GM12892 (cell line): ENCODE measurements around the gene OXSR1.

Experiments used
- POLR2A ChIP-seq: IDR thresholded peaks from 2 replicates; pipeline ENCODE4 v1.6.1; 2011; ENCODE audit warnings: low read depth, low read length, control low read depth
- POLR2AphosphoS5 ChIP-seq: IDR thresholded peaks from 2 replicates; pipeline ENCODE4 v1.6.1; 2011; ENCODE audit warnings: low read depth, low read length, control low read depth
- TAF1 ChIP-seq: IDR thresholded peaks from 2 replicates; pipeline ENCODE4 v1.6.1; 2011; ENCODE audit warnings: low read depth, mild to moderate bottlenecking, control low read depth, low read length, borderline replicate concordance

DNA sequence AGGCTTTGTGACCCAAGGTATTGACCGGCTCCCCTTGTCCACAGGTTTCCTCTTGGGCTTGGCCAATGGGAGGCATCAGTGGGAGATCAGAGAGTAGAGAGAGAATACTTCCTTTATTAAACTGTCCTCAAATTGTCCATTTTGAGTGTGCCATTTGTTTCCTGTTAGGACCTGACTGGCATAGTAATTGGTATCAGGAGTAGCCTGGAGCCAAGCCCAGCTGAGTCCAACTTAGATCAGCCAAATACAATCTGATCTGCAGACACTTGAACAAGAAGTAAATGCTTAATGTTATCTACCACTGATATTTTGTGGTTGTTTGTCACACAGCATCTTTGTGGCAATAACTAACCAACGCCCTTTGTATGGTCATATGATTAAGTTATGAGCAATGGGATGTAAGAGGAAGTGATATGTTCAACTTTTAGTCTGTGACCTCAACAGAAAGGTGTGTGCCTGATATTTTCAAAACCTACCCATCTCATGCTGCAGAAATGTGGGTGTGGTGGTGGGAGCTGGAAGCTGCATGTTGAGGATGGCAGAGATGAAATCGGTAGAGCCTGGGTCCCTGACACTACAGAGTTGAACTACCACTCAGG lies 13.6 kb upstream of the OXSR1 start:
- TF ChIP-seq TAF1 (no peak), POLR2A (no peak), POLR2AphosphoS5 (no peak)
